Stimulated activated CD8-positive, alpha-beta memory T cell treated with anti-CD3 and anti-CD28 coated beads, Interleukin-2, amount 100 ng/mL, for 1 hour (primary cell): ENCODE data around the gene RALY.
"Not testable (repeated sequence)": the region's sequence is repeated elsewhere in the genome, so short reads cannot be mapped to it uniquely, and the experiment has no call there.

ENCODE experiments used
- DNase-seq, 2 donors: peaks; one replicate each; pipeline ENCODE4 v3.0.0-alpha.2; 2020; ENCODE audit warnings: low read depth in 2 of 2

RALY gene

DNA sequence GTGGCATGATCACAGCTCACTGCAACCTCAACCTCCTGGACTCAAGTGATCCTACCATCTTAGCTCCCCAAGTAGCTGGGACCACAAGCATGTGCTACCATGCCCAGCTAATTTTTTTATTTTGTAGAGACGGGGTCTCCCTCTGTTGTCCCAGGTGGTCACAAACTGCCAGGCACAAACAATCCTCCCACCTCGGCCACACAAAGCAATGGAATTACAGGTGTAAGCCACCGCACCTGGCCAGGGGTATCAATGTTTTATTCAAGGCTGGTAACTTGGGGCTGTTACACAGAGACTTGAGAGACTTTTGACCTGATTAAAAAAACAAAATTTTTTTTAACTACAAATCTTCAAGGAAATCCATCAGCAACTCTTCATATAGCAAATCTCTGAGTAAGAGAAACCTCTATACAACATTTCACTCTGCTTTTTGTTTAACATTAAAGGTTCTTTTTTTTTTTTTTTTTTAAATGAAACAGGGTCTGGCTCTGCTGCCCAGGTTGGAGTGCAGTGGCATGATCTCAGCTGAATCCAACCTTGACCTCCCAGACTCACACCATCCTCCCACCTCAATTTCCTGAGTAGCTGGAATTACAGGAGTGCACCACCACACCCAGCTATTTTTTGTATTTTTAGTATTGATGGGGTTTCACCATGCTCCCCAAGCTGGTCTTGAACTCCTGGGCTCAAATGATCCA, 112.4 kb downstream of the RALY start:
- DNase-seq = no peak

DNA sequence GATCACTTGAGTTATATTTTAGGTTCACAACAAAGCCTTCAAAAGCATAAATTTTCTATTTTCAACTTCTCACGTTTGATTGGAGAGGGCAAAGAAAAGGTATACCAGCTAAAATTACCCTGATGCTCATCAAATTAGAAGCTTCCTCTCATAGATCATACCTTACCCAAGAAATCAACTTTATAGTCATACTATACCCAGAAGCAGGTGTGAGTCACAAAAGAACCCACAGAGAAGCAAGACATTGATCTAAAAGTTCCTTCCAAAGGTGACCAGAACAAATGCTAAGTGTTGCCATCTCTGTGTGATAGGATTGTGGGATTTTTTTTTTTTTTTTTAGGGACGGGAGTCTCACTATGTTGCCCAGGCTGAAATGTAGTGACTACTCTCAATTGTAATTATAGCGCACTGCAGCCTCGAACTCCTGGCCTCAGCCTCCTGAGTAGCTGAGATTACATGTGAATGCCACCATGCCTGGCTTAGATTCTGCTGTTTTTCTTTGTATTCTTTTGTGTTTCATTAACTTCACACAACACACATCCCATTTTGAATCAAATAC, 115.0 kb downstream of the RALY start:
- DNase-seq = no peak

DNA sequence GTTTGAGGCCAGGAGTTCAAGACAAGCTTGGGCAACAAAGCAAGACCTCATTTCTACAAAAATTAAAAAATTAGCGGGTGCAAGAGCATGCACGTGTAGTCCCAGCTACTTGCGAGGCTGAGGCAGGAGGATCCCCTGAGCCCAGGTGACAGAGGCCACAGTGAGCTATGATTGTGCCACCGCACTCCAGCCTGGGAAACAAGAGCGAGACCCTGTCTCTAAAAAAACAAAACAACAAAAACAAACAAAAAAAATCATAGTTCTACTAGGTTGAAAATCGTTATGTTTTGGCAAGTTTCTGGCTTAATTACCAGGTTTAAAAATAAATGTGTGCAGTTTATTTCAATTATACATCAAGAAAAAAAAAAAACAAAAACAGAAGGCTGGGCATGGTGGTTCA, 115.7 kb downstream of the RALY start:
- no peak for DNase-seq

DNA sequence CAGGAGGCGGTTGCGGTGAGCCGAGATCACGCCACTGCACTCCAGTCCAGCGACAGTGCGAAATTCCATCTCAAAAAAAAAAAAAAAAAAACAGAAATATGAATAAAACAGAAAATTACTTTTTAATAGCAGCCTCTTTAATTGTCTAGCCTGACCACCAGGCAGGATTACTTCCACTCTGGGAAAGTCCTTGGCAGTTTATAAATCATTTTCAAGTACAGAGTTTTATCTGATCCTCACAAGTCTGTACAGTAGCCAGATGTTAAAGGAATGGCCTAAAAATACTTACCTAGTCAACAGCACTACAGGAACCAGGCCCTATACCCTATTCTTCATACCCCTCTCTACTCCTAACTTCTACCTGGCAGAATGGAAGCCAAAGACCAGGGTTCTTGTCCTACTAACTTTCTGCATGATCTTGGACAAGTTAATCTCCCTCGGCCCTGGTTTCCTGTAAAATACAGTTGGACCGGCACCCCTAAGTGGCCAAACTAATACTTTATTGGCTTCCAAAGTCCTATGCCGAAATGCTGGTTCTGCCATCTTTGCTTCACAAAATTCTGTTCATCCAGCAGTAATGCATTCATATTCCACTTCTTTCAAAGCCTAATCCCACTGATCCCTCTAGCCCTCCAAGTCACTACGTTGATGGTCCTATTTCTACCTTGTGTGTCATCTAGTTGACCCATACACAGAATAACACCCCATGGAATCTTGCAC, 116.5 kb downstream of the RALY start:
- no peak for DNase-seq

DNA sequence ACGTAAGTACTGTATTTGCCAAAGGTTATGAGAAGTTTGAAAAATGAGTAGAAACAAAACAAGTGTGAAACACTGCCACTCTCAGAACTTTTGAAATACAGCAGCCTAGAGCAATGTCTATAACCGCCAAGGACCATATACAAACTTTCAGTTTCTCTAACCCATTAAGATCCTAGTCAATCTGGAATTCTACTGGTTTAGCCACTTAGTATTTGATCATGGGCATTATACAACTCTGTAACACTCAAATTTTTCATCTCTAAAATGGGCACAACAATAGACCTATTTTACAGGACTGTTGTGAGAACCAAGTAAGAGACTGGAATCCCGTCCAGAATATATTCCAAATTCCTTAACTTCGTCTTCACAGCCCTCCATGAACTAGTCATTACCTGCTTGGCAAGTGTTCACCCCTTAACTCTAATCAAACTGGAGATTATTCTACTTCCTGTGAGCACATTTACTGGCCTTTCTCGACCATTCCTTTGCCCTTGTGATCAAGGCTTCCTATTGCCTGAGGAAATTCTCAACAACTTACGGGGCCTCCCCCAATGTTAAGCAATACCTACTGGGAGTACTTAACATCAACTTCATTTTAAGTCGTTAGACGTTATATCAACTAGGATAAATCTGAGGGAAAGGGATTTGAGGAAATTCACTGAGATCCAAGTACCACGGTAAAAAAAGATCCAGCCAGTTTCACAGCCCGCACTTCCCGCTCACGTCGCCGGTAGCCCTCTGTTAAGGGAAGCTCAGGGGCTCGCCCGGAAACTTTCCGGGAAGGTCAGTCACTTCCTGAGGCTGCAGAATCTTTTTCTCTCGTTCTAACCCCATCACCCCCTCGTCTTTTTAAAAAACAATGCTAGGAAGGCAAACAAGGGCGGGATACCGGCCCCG, 117.3 kb downstream of the RALY start:
- no peak for DNase-seq

DNA sequence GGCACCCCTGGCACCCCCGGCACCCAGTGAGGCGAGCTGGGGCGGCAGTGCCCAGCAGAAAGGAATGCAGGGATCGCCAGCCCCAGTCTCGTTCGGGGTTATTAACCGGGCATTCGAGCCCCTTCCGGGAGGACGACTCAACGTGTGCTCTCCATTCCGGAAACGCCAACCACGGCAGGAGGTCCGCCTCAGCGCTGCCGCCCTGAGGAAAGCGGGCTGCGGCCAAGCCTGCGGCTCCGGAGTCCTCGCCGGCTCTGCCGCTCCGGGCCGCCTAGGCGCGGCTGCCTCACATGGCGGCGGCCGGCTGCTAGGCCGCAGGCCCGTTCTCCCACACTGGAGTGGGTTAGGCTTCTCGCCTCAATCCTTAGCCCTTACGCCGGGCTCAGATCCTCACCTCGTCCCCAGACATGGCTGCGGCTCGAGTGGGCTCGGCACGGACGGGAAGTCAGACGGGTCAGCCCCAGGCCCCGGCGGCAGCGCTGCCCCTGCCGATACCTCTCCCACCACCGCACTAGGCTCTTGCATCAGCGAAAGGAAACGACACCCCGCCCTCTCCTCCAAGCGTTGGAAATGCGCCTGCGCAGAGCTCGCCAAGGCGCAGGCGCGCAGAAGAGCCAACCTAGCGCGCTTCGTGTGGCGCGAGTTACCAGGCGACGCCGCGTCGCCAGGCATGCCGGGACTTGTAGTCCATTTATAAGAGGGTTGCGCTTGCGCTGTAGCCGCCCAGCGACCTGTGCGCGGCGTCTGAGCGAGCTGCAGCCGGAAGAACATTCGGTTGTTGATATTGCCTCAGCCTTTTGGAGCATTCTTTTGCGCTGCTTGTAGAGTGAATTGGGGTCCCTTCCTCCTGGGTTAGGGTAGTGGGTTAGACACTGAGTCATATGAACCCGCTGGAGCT, 118.2 kb downstream of the RALY start, which contains the start of gene EIF2S2:
Gene EIF2S2 (minus strand): TSS at position 542 of the 898 bp plus-strand sequence. CDS start 133 bp downstream, at position 409.
- peak; percentile 89 to 91 for DNase-seq

DNA sequence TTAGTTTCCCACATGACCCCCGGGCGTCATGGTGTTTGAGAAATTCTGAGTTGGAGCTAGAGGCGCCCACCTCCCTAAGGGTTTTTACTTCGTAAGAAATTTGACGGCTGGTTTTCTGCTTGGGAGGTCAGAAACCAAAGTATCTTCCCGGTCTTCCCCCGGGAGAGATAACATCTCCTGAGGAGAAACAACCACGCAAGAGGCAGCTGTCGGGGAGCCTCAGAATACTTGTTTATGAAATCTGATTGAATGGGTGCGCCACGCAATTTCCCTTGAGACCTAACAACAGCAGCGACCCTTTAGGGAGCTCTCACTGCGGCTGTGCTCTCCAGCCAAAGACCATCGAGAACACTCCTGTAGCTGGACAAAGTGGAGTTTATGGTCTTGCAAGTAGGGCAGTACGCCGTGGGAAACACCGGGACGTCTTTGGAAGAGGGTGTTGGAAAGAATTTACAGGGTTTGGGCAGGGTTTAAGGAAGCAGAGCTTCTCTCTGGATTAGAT, 118.9 kb downstream of the RALY start:
- DNase-seq = no peak

DNA sequence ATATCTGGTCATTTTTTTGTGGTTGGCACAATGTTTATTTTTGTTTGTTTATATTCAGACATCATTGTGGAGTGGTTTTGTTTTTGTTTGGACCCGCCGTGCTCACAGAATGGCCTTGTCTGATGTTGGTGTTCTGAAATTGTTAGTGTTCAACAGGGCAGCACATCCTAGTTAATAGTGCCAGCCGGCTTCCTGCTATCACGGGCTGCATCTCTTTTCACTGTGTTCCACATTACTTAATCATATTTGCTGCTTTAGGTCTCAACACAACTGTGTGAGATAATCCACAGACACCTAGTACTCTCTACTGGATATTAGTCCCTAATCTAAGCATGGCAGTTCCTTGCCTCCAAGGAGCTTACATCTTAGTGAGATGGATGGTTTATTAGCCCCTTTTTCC, 121.1 kb downstream of the RALY start:
- DNase-seq = no peak

DNA sequence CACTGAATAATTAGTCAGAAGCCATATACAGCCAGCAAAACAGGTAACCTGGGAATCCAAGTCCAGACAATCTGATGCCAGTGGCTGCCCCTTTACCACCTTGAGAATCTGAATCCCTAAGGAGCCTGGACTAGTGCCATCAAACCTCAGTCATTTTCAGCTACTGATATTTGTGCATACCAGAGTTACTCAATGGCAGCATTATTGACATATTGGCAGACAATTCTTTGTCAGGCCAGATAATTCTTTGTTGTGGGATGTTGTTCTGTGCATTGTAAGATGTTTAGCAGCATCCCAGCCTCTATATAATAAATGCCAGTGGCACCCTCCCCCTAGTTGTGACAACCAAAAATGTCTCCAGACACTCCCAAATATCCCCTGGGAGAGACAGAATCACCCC, 121.5 kb downstream of the RALY start:
- DNase-seq = no peak

DNA sequence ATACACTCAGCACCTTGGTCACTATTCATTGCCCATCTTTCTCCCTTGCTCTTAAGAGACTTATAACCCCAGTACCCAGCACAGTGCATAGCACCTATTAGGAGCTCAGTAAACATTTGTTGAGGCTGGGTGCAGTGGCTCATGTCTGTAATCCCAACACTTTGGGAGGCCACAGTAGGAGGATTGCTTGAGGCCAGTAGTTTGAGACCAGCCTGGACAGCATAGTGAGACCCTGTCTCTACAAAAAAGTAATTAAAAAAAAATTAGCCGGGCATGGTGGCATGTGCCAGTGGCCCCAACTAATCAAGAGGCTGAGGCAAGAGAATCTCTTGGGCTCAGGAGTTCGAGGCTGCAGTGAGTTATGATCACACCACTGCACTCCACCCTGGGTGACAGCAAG, 126.5 kb downstream of the RALY start:
- no peak for DNase-seq

DNA sequence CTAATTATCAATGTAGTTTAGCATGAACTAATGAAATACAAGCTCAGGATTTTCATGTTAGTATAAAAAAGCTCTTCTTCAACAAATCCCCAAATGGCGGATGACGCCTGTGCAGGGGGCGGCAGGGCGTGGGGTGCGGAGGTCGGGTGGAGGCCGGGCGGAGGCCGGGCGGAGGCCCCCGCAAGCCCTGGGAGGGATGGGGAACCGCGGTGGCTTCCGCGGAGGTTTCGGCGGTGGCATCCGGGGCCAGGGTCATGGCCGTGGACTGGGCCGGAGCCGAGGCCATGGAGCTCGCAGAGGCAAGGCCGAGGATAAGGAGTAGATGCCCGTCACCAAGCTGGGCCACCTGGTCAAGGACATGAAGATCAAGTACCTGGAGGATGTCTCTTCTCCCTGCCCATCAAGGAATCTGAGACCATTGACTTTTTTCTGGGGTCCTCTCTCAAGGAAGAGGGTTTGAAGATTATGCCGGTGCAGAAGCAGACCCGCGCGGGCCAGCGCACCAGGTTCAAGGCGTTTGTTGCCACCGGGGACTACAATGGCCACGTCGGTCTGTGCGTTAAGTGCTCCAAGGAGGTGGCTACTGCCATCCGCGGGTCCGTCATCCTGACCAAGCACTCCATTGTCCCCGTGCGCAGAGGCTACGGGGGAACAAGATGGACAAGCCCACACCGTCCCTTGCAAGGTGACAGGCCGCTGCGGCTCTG, 128.7 kb downstream of the RALY start:
- no peak for DNase-seq

DNA sequence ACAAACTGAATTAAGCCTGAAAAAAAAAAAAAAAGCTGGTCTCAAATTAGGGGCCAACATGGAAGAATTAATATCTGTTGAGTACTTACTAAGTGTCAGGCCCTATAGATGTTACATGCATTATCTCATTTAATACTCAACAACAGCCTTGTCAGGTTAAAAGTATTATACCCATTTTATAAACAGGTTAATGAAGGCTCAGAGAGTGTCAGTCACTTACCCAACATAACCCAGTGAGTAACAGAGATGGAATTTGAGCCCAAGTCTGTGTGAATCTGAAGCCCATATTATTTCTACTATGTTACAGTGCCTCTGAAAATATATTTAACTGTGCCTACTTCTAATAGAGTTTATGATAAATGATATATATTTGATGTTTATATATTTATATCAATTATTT, 129.6 kb downstream of the RALY start:
- no peak for DNase-seq

DNA sequence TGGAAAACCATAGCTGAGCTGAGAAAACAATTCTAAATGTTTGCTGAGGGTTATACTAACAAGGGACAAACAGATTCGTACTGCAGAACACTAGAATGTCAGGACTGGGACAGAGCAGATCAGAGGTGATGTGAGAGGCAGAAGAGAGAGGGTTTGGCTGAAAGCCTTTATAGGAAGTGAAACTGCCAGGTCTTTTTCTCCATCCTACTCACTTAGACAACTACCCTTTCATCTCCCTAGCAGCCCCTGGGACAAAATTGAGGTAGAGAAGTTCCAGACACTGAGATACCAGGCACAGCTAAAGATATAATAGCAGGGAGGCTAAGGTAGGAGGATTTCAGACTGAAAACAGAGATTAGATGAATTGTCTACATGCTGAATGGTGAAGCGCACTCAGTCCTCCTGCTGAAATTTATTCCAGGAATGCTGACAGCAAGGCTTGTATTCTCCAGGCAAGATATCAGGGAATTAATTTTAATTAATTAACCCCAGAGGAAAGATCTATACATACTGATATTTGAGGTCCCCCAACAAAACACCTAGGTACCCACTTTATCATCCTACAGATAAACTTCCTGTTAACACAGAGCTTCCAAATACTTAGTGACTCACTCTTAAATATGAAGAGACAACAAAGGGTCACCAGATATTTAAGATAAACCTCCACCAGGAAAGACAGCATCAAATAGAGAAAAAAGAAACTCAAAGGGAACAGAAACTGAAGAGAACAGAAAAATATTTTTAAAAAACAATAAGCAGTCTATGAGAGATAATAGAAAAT, 130.9 kb downstream of the RALY start:
- no peak for DNase-seq

DNA sequence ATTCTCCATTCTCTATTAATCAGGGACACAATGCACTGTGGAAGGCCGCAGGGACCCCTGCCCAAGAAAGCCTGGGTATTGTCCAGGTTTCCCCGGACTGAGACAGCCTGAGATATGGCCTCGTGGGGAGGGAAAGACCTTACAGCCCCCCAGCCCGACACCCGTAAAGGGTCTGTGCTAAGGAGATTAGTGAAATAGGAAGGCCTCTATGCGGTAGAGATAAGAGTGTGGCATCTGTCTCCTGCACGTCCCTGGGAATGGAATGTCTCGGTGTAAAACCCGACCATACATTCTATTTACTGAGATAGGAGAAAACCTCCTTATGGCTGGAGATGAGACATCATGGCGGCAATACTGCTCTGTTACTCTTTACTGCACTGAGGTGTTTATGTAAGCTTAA, 134.1 kb downstream of the RALY start:
- no peak for DNase-seq

DNA sequence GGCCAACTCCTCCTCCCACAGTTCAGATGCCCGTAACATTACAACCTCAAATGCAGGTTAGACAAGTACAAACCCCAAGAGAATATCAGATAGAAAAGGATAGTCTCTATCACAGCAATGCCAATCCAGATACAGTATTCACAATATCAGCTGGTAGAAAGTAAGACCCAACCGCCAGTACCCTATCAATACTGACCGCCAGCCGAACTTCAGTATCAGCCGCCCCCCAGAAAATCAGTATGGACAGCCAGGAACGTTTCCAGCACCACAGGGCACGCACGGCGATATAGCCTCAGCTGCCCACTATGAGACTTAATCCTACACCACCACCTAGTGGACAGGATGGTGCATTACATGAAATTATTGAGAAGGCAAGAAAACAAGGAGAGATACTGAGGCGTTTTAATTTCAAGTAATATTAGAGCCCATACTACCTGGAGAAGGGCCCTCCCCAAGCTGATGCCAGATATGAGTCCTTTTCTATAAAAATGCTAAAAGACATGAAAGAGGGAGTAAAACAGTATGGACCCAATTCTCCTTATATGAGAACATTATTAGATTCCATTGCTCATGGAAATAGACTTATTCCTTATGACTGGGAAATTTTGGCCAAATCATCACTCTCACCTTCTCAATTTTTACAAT, 135.9 kb downstream of the RALY start:
- DNase-seq = peak in 1 of 2 donors; percentile 16

DNA sequence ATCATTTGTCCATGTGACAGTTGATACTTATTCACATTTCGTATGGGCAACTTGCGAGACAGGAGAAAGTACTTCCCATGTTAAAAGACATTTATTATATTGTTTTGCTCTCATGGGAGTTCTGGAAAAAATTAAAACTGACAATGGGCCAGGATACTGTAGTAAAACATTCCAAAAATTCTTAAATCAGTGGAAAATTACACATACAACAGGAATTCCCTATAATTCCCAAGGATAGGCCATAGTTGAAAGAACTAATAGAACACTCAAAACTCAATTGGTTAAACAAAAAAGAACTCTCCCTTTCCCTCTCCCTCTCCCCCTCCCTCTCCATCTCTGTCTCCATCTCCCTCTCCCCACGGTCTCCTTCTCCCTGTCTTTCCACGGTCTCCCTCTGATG, 137.8 kb downstream of the RALY start:
- DNase-seq = no peak

DNA sequence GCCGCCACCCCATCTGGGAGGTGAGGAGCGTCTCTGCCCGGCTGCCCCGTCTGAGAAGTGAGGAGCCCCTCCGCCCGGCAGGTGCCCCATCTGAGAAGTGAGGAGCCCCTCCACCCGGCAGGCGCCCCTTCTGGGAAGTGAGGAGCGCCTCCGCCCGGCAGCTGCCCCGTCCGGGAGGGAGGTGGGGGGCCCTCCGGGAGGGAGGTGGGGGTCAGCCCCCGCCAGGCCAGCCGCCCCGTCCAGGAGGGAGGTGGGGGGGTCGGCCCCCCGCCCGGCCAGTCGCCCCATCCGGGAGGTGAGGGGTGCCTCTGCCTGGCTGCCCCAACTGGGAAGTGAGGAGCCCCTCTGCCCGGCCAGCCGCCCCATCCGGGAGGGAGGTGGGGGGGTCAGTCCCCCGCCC, 138.8 kb downstream of the RALY start:
- DNase-seq = not testable (repeated sequence)

DNA sequence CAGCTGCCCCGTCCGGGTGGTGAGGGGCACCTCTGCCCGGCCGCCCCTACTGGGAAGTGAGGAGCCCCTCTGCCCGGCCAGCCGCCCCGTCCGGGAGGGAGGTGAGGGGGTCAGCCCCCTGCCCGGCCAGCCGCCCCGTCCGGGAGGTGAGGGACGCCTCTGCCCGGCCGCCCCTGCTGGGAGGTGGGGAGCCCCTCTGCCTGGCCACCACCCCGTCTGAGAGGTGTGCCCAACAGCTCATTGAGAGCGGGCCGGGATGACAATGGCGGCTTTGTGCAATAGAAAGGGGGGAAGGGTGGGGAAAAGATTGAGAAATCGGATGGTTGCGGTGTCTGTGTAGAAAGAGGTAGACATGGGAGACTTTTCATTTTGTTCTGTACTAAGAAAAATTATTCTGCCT, 139.2 kb downstream of the RALY start:
- not testable (repeated sequence) for DNase-seq

DNA sequence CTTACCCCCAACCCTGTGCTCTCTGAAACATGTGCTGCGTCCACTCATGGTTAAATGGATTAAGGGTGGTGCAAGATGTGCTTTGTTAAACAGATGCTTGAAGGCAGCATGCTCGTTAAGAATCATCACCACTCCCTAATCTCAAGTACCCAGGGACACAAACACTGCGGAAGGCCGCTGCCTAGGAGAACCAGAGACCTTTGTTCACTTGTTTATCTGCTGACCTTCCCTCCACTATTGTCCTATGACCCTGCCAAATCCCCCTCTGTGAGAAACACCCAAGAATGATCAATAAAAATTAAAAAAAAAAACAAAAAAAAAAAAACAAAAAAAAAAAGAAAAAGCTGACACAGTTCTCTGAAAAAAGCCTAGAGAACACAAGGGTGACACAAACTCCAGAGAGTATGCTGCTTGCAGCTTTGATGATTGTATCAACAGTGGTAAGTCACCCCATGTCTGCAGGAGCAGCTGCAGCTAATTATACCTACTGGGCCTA, 139.7 kb downstream of the RALY start:
- DNase-seq = not testable (repeated sequence)
